Stomach smooth muscle (tissue), 2 donors: ENCODE results near the gene ABCD1.

Source experiments
- H3K27ac ChIP-seq: one replicate; pipeline ENCODE4 v1.7.0; 2013; ENCODE audit warnings: mild to moderate bottlenecking, low read length, inconsistent platforms
- H3K27me3 ChIP-seq, 2 donors: one replicate each; pipeline ENCODE4 v1.7.0; 2013; ENCODE audit warnings: low read length in 2 of 2; ENCODE audit not compliant: insufficient read depth in 2 of 2, control insufficient read depth in 1 of 2
- H3K36me3 ChIP-seq, 2 donors: one replicate each; pipeline ENCODE4 v1.7.0; 2013; ENCODE audit warnings: low read length in 2 of 2; ENCODE audit not compliant: control insufficient read depth in 2 of 2, insufficient read depth in 2 of 2
- H3K4me1 ChIP-seq: one replicate; pipeline ENCODE4 v1.7.0; 2013; ENCODE audit warnings: low read length; ENCODE audit not compliant: control insufficient read depth, insufficient read depth
- H3K4me3 ChIP-seq, 2 donors: one replicate each; pipeline ENCODE4 v1.7.0; 2013; ENCODE audit warnings: low read length in 2 of 2
- H3K9ac ChIP-seq, 2 donors: one replicate each; pipeline ENCODE4 v1.7.0; 2013; ENCODE audit warnings: low read length in 2 of 2, mild to moderate bottlenecking in 1 of 2
- H3K9me3 ChIP-seq, 2 donors: one replicate each; pipeline ENCODE4 v1.7.0; 2013; ENCODE audit warnings: low read length in 2 of 2; ENCODE audit not compliant: control insufficient read depth in 2 of 2
- donor health status: healthy.
- donor health status: Pancreatic carcinoma.

The ABCD1 gene

GRCh38 chrX:153783378-153784013, 58.8 kb downstream of the ABCD1 start:
- H3K9ac ChIP-seq: no peak overlapping the region
- no peaks in the 10 kb centered on the region for H3K9me3 ChIP-seq
- peaks cover 0 to under 1% of the 10 kb centered on the region in 2 donors for H3K27me3 ChIP-seq
- peaks cover 20% of the 10 kb centered on the region for H3K4me1 ChIP-seq
- H3K36me3 ChIP-seq: peaks cover 0 to 8% of the 10 kb centered on the region in 2 donors
- H3K27ac ChIP-seq: no peak overlapping the region
- no peak overlapping the region for H3K4me3 ChIP-seq

- H3K9ac ChIP-seq: no peak overlapping the region
- H3K4me1 ChIP-seq: peaks cover 20% of the 10 kb centered on the region
- no peak overlapping the region for H3K4me3 ChIP-seq
- H3K27me3 ChIP-seq: no peaks in the 10 kb centered on the region
- H3K27ac ChIP-seq: no peak overlapping the region
- H3K9me3 ChIP-seq: no peaks in the 10 kb centered on the region
- H3K36me3 ChIP-seq: peaks cover 0 to 8% of the 10 kb centered on the region in 2 donors
Measured at GRCh38 chrX:153784325-153784967, 59.8 kb downstream of the ABCD1 start.

- peaks cover 0 to 10% of the 10 kb centered on the region in 2 donors for H3K36me3 ChIP-seq
- H3K27me3 ChIP-seq: no peaks in the 10 kb centered on the region
- peaks cover 16% of the 10 kb centered on the region for H3K4me1 ChIP-seq
- H3K9me3 ChIP-seq: no peaks in the 10 kb centered on the region
- no peak overlapping the region for H3K9ac ChIP-seq
- H3K27ac ChIP-seq: no peak overlapping the region
- no peak overlapping the region for H3K4me3 ChIP-seq
Measured at GRCh38 chrX:153786669-153787068, 62.0 kb downstream of the ABCD1 start.

- no peak overlapping the region for H3K27ac ChIP-seq
- peaks cover 0 to 10% of the 10 kb centered on the region in 2 donors for H3K36me3 ChIP-seq
Measured at GRCh38 chrX:153789654-153790053, 65.0 kb downstream of the ABCD1 start.

GRCh38 chrX:153791104-153791852, 66.6 kb downstream of the ABCD1 start:
- H3K27me3 ChIP-seq: peaks cover 0 to 5% of the 10 kb centered on the region in 2 donors
- no peak overlapping the region for H3K9ac ChIP-seq
- H3K4me3 ChIP-seq: no peak overlapping the region
- H3K4me1 ChIP-seq: peaks cover 36% of the 10 kb centered on the region
- no peaks in the 10 kb centered on the region for H3K9me3 ChIP-seq
- H3K27ac ChIP-seq: no peak overlapping the region
- H3K36me3 ChIP-seq: peaks cover 0 to 10% of the 10 kb centered on the region in 2 donors

More at GRCh38 chrX:153789654-153790053, 65.0 kb downstream of the ABCD1 start:
- no peak overlapping the region for H3K4me3 ChIP-seq
- peaks cover 21% of the 10 kb centered on the region for H3K4me1 ChIP-seq
- peaks cover 0 to 5% of the 10 kb centered on the region in 2 donors for H3K27me3 ChIP-seq
- no peaks in the 10 kb centered on the region for H3K9me3 ChIP-seq
- H3K9ac ChIP-seq: no peak overlapping the region

- Histone ChIP-seq H3K4me1 (peaks cover 39% of the 10 kb centered on the region), H3K9ac (no peak overlapping the region), H3K9me3 (no peaks in the 10 kb centered on the region), H3K36me3 (peaks cover 0 to 10% of the 10 kb centered on the region in 2 donors), H3K27me3 (peaks cover 0 to 5% of the 10 kb centered on the region in 2 donors), H3K27ac (no peak overlapping the region), H3K4me3 (peak overlapping the region in 1 of 2 donors; percentile 83)
Measured at GRCh38 chrX:153792368-153792767, 67.7 kb downstream of the ABCD1 start.

- Histone ChIP-seq H3K9ac (peak overlapping the region; percentile 86 to 91), H3K4me3 (peak overlapping the region; percentile 75 to 83), H3K27me3 (peaks cover 0 to 5% of the 10 kb centered on the region in 2 donors), H3K36me3 (peaks cover 4 to 8% of the 10 kb centered on the region in 2 donors), H3K4me1 (peaks cover 39% of the 10 kb centered on the region), H3K9me3 (no peaks in the 10 kb centered on the region), H3K27ac (peak overlapping the region; percentile 86)
Measured at GRCh38 chrX:153793291-153793690, 68.6 kb downstream of the ABCD1 start.
